ENCODE measurements around the gene LRATD1.

LRATD1 gene

DNA sequence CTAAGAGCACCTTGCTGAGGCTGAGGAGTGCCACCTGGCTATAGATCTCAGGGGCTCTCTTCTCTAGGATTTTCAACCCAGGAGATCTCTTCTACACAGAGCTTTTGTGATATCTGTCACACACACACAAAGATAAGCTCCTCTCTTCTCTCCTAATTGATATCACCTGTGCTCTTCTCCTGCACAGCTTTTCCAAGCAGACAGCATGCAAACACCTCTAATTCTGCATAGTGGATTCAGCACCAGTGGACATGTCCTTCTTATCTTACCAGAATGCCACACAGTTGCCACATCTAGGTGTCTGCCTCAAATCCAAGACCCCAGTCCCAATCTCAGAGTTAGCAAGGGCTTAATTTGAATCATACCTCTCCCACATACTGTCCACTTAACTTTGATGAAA is 43.9 kb downstream of the LRATD1 start:
- no peak overlapping the region for H3K27ac ChIP-seq
- TF ChIP-seq ZFX (IDR thresholded peaks at IDR 0.05; ENCODE audit: borderline replicate concordance), result no peak
- TF ChIP-seq, protein P1, sequence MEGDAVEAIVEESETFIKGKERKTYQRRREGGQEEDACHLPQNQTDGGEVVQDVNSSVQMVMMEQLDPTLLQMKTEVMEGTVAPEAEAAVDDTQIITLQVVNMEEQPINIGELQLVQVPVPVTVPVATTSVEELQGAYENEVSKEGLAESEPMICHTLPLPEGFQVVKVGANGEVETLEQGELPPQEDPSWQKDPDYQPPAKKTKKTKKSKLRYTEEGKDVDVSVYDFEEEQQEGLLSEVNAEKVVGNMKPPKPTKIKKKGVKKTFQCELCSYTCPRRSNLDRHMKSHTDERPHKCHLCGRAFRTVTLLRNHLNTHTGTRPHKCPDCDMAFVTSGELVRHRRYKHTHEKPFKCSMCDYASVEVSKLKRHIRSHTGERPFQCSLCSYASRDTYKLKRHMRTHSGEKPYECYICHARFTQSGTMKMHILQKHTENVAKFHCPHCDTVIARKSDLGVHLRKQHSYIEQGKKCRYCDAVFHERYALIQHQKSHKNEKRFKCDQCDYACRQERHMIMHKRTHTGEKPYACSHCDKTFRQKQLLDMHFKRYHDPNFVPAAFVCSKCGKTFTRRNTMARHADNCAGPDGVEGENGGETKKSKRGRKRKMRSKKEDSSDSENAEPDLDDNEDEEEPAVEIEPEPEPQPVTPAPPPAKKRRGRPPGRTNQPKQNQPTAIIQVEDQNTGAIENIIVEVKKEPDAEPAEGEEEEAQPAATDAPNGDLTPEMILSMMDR (IDR thresholded peaks at IDR 0.05), result no peak

- H3K27ac ChIP-seq, result no peak overlapping the region
- TF ChIP-seq, protein P1 (IDR thresholded peaks at IDR 0.05), result no peak
- TF ChIP-seq ZFX (IDR thresholded peaks at IDR 0.05; ENCODE audit: borderline replicate concordance), result no peak
Observed at GRCh38 chr2:14677039-14677438, 44.5 kb downstream of the LRATD1 start.

DNA sequence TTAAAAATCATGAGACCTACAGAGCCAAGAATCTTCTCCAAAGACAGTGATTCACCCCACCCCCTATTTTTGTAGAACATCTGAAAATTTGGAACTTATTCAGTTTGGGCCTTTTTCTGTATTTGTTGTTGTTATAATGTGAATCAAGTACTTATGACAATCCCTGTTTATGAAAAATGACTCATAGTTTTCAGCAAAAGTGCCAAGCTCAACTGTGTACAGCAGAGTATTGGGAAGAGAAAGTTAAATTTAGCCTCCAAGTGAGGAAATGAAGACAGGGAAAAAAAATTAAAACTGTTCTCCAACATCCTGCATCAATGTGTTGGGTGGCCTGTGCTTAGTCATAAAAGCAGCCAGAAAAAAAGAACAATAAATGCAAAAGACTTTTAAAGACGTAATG is 46.2 kb downstream of the LRATD1 start:
- no peak overlapping the region for H3K27ac ChIP-seq
- TF ChIP-seq, protein P1 (IDR thresholded peaks at IDR 0.05), result no peak
- no peak for TF ChIP-seq ZFX (IDR thresholded peaks at IDR 0.05; ENCODE audit: borderline replicate concordance)

DNA sequence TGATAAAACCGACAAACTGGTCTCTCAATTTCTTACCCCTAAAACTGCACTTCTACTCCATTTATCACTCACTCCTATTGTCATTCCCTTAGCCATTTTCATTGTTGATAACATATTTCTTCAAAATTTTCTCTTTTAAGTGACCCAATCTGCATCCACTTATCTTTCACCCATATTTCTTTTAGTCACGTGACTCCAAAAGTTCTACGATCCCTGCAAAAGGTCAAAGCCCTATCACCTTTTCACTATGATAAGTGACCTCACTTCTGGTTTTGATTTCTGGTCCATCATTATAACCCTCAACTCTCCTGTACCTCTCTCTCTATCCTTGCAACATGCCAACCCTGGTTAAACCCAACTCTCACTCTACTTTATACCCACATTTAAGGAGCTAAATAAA is 49.1 kb downstream of the LRATD1 start:
- H3K27ac ChIP-seq, result no peak overlapping the region
- TF ChIP-seq ZFX (IDR thresholded peaks at IDR 0.05; ENCODE audit: borderline replicate concordance), result no peak
- TF ChIP-seq, protein P1 (IDR thresholded peaks at IDR 0.05), result no peak

All from 22Rv1 (cell line).